T-helper 2 cell treated with Interferon-gamma antibody and Interleukin-4, amounts not matched to agents 5 μg/mL and 100 μg/mL, for 36 hours (primary cell): ENCODE data around the gene ZNRF1.
"Not testable (repeated sequence)": the region's sequence is repeated elsewhere in the genome, so short reads cannot be mapped to it uniquely, and the experiment has no call there.

ENCODE experiments used
- DNase-seq: peaks from one replicate; pipeline ENCODE4 v3.0.0; 2021; ENCODE audit warnings: low spot score
- H3K27ac Mint-ChIP-seq: one replicate; pipeline ENCODE4 v1.8.0; 2021; ENCODE audit warnings: mild to moderate bottlenecking, mixed read lengths
- H3K27me3 Mint-ChIP-seq: one replicate; pipeline ENCODE4 v1.8.0; 2021; ENCODE audit warnings: low read depth, mixed read lengths
- H3K36me3 Mint-ChIP-seq: one replicate; pipeline ENCODE4 v1.8.0; 2021; ENCODE audit warnings: low read depth, mixed read lengths
- H3K4me1 Mint-ChIP-seq: one replicate; pipeline ENCODE4 v1.8.0; 2021; ENCODE audit warnings: low read depth, mixed read lengths
- H3K4me3 Mint-ChIP-seq: one replicate; pipeline ENCODE4 v1.8.0; 2022; ENCODE audit warnings: mild to moderate bottlenecking, moderate library complexity, mixed read lengths
- H3K9me3 Mint-ChIP-seq: one replicate; pipeline ENCODE4 v1.8.0; 2021; ENCODE audit warnings: mixed read lengths

ZNRF1 gene

DNA sequence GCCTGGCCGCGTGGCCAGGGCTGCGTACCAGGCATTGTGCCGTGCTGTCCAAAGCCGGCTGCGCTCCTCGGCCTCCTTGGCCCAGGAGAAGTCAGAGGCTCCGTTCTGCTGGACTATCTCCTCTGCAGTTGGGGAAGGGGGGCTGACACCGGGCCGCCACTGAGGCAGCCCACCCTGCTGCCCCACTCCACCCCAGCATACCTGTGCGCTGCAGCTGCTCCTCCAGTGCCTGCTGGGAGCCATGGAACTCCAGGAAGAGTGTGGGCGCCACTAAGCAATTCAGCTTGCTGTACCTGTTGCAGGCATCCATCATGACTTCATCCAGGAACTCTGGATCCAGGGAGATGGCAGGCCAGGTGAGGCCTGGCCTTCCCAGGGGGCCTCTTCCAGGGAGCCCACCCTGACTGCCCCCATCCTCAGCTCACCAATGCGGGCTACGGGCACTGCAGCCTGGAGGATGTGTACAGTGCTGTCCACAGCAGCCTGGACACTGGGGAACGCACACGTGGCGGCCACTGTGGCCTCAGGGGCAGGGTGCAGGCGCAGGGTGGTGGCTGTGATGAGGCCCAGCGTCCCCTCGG lies 114.8 kb downstream of the ZNRF1 start:
- H3K4me1 Mint-ChIP-seq = peaks cover 30% of the 10 kb centered on the region
- H3K36me3 Mint-ChIP-seq = no peaks in the 10 kb centered on the region
- no peak overlapping the region for H3K4me3 Mint-ChIP-seq
- no peak overlapping the region for H3K27ac Mint-ChIP-seq
- no peaks in the 10 kb centered on the region for H3K27me3 Mint-ChIP-seq
- no peak for DNase-seq
- no peaks in the 10 kb centered on the region for H3K9me3 Mint-ChIP-seq

DNA sequence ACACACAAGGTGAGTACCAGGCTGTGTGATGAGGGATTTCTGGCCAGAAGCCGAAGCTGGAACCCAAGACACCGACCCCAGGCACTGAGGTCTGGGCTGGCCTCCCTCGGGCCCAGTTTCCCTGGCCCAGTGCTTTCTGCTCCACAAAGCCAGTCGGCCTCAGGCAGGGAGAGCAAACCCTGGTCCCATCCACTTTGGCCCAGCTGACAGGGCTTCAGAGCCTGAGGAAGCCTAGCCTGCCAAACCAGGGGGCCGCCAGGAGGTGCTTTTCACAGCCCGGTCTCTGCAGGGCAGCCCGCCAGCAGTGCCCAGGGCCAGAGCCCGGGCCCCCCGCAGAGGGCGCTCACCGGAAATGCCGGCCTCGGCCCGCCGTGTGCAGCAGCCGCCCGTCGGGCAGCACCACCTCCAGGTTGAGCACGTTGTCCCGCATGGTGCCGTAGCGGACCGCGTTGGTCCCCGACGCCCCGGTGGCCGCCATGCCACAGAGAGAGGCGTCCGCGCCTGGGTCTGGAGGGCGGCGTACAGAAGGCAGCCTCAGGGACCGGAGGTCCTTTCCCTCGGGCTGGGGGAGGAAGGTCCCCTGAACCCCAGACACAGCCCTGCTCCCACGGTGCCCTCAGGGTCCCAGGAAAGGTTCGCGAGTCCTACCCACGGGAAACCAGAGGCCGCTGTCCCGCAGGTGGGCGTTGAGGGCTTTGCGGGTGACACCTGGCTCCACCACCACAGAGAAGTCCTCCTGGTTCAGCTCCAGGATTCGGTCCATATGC lies 115.5 kb downstream of the ZNRF1 start:
- peaks cover 3% of the 10 kb centered on the region for H3K27me3 Mint-ChIP-seq
- no peak for DNase-seq
- no peaks in the 10 kb centered on the region for H3K36me3 Mint-ChIP-seq
- H3K27ac Mint-ChIP-seq = no peak overlapping the region
- no peak overlapping the region for H3K4me3 Mint-ChIP-seq
- H3K4me1 Mint-ChIP-seq = peaks cover 23% of the 10 kb centered on the region
- H3K9me3 Mint-ChIP-seq = no peaks in the 10 kb centered on the region

DNA sequence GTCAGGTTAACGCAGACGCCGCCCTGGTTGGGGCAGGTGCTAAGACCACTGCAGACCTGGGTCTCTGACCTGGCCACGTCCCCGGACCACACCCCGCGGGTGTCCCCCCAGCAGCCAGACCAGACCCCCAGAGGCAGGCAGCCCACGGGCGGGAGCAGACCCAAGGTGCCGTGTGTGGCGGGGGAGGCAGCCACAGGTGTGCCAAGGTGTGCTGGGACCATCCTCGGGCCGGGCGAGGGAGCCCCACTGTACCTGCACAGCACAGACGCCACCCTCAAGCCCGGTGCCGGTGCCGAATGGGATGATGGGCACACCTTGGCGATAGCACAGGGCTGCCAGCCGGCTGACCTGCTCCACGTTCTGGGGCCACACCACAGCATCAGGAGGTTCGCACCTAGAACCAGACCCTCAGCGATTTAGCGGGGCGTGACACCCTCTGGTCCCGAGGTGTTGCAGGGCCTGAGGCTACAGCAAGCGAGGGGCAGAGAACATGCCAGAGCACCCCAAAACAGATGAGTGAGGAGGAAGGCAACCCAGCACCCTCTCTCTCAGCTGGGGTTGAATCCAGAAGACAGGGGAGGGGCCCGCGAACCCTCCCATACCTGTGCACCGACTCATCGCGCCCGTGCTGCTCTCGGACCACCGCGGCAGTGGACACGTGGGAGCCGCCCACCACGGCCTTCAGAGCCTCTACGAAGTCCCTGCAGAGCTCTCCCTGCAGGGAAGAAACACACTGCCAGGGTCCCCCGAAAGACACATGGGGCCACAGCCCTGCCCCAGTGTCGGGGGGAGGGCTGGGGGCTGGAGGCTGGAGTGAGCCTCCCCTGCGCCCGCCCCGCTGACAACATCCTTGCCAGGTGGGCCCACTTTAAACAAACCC lies 116.4 kb downstream of the ZNRF1 start:
- H3K36me3 Mint-ChIP-seq = no peaks in the 10 kb centered on the region
- no peak overlapping the region for H3K4me3 Mint-ChIP-seq
- DNase-seq = no peak
- no peak overlapping the region for H3K27ac Mint-ChIP-seq
- peaks cover 2% of the 10 kb centered on the region for H3K9me3 Mint-ChIP-seq
- H3K27me3 Mint-ChIP-seq = peaks cover 3% of the 10 kb centered on the region
- peaks cover 16% of the 10 kb centered on the region for H3K4me1 Mint-ChIP-seq

DNA sequence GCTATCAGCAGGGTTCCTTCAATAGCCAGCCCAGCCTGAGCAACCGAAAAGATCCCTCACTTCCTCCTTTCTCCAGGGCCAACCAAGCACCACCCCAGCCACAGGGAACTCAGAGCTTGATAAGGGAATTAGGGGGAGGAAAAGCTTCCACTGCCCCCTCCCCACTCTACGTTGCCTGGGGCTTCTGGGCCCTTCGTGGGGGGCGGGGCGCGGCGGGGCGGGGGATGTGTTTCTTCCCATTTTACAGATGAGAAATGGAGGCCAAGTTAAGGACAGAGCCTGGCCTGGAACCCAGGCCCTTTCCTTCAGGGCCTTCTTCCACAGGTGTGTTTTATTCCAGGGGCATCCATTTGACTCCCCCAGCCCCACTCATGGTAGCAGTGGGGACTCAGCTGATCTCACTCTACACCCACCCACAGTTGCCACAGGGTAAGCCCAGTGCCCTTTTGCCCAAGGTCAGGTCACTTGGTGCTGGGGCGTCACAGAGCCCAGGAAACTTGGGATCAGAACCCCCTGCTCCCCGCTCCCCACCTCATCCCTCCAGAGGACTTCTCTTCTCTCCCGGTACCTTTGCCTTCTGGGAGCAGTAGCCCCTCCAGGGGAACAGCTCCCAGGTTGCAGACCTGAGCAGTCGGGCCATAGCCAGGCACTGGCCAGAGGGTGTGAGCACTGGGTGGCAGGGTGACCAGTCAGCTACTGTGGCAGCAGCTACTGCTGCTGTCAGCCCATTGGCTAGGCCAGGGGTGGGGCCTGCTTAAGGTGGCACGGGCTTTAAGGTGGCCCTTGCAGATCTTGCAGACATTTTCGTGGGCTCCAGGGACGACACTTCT lies 117.5 kb downstream of the ZNRF1 start, which contains the start of gene LDHD:
LDHD (minus strand) TSS at position 700 of the 830 bp plus-strand sequence; CDS start at position 640, 60 bp downstream.
- Mint-ChIP-seq H3K9me3 (peaks cover 9% of the 10 kb centered on the region), H3K4me3 (peak within 1 kb of the TSS; percentile 43), H3K27ac (no peak within 1 kb of the TSS), H3K36me3 (no peaks in the 10 kb centered on the region), H3K4me1 (peaks cover 5% of the 10 kb centered on the region), H3K27me3 (peaks cover 3% of the 10 kb centered on the region)
- no peak for DNase-seq

DNA sequence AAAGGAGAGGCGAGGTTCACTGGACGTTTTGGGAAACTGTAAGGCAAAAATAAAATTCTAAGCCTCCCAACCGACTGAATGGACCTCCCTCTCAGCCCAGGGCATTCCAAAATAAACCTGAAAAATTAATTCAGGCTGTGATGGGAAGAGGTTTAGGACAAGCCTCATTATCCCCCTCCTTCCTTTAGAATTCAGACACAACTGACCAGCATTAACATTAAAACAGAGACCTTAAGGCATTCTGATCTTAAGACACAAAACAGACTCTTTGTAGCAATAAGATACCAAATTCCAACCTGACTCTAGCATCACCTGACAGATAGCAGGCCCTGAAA lies 118.1 kb downstream of the ZNRF1 start:
- Mint-ChIP-seq H3K4me3 (no peak overlapping the region), H3K27ac (no peak overlapping the region), H3K9me3 (peaks cover 14% of the 10 kb centered on the region), H3K36me3 (no peaks in the 10 kb centered on the region), H3K27me3 (peaks cover 3% of the 10 kb centered on the region), H3K4me1 (peaks cover under 1% of the 10 kb centered on the region)
- no peak for DNase-seq

DNA sequence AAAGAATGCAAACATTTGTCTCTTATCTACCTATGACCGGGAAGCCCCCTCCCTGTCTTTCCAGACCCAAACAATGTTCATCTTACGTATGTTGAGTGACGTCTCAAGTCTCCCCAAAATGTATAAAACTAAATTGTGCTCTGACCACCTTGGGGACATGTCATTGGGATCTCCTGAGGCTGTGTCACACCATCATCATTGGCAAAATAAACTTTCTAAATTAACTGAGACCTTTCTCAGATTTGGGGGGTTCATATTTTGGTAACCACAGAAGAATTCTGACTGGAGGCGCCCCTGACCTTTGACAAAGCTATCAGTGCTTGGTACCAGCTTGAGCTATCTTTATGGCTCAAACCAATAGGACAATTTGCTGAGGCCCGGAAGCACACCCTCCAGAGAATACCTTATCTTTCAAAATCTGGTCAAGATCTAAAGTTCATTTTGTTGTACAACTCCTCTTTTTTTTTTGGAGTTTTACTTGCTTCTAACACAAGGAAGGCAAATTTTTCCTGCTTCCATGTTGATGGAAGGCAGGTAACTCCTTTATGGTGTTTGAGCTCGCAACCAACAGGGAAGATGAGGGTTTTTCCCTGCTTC lies 120.2 kb downstream of the ZNRF1 start:
- Mint-ChIP-seq H3K36me3 (no peaks in the 10 kb centered on the region), H3K4me3 (no peak overlapping the region), H3K27ac (no peak overlapping the region), H3K27me3 (peaks cover 3% of the 10 kb centered on the region), H3K9me3 (peaks cover 22% of the 10 kb centered on the region), H3K4me1 (no peaks in the 10 kb centered on the region)
- no peak for DNase-seq

DNA sequence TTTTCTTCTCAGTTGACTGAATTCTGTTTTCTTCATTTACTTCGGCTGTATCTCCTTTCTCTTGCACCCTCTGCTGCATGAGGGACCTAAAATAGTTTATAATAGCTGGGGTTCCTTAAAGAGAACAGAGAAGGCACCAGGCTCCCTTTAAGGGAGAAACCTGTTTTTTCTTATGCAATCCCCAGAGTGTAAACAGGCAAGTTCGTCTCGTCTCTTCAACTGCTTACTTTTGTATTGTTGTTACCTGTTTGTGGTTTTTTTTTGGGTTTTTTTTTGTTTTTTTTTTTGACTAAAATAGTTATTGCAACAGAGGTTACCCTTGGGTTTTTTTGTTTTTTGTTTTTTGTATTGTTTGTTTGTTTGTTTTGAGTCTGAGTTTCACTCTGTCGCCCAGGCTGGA lies 121.4 kb downstream of the ZNRF1 start:
- Mint-ChIP-seq H3K27ac (no peak overlapping the region), H3K36me3 (no peaks in the 10 kb centered on the region)

DNA sequence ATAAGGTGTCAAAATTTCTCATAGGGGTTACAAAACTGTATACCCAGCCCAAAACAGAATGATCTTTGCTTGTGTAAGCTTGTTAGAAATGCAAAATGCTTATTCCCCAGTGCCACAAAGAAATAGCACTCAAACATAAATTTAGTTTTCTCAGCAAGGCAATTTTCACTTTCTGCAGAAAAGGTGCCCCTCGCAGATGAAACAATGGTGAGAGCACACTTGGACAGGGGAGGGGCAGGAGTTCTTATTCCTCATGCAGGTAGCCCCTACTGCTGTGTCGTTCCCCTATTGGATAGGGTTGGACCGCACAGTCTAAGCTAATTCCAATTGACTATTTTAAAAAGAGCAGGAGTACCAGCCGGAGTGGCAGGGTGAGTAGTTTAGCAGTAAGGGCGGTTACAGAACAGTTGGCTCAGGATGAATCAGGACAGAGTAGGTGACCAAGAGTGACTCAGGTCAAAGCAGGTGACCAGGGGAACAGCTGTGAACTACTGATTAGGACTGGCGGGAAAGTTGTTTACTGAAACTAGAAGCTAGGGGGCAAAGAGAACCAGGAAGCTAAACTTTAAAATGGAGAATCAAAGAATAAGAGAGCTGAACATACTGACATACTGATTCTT lies 123.2 kb downstream of the ZNRF1 start:
- Mint-ChIP-seq H3K27ac (no peak overlapping the region), H3K36me3 (no peaks in the 10 kb centered on the region), H3K9me3 (peaks cover 26% of the 10 kb centered on the region), H3K27me3 (peaks cover 3% of the 10 kb centered on the region), H3K4me3 (no peak overlapping the region), H3K4me1 (no peaks in the 10 kb centered on the region)
- DNase-seq = no peak

More for the DNA sequence above, 121.4 kb downstream of the ZNRF1 start:
- peaks cover 3% of the 10 kb centered on the region for H3K27me3 Mint-ChIP-seq
- no peaks in the 10 kb centered on the region for H3K4me1 Mint-ChIP-seq
- no peak overlapping the region for H3K4me3 Mint-ChIP-seq
- peaks cover 22% of the 10 kb centered on the region for H3K9me3 Mint-ChIP-seq
- DNase-seq = no peak

DNA sequence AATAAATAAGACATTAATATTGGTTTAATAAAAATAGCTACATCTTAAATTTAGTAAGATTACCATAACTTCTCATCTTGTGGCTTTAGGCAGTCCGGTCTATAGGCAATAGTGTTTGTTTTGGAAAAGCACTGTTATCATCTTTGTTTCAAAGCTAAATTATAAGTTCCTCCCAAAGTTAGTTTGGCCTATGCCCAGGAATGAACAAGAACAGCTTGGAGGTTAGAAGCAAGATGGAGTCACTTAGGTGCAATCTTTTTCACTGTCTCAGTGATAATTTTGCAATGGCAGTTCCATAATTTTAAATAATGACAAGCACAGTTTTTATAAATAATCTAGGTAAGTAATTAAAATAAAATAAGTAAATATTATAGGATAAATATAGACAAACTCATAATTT lies 123.8 kb downstream of the ZNRF1 start:
- no peak for DNase-seq
- peaks cover 3% of the 10 kb centered on the region for H3K27me3 Mint-ChIP-seq
- no peaks in the 10 kb centered on the region for H3K36me3 Mint-ChIP-seq
- no peak overlapping the region for H3K4me3 Mint-ChIP-seq
- no peak overlapping the region for H3K27ac Mint-ChIP-seq
- no peaks in the 10 kb centered on the region for H3K4me1 Mint-ChIP-seq
- H3K9me3 Mint-ChIP-seq = peaks cover 31% of the 10 kb centered on the region

DNA sequence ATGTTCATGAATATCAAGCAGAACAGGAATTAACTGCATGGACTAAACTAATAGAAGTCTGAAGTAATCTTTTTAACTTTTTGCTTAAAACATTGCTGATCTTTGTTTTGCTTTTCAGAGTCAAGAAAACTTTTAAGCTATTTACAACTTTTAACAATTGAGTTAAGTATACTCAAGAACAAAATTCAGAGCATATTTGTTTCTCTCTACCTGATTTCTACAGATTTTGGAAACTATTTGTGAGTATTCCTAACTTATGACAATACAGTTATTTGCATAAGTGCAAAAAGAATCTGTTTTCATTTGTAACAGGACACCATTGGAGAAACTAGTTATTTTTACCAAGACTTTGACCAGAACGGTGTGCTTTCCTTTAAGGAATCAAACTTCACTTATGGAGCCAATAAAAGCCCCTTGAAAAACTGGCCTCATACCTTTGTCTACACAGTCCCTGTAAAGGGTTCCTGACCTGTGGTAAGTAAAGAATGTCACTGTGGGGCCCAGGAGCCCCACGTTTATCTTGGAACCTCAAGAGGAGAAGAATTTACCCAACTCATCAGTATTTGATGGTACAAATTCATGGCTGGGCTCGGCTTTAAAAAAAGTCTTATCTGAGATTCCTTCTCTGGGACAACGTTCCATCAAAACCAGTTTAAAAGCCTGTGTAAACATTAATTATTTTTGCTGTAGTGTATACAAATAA lies 129.0 kb downstream of the ZNRF1 start:
- H3K4me1 Mint-ChIP-seq = peaks cover 5% of the 10 kb centered on the region
- no peaks in the 10 kb centered on the region for H3K27me3 Mint-ChIP-seq
- peaks cover 11% of the 10 kb centered on the region for H3K9me3 Mint-ChIP-seq
- no peak overlapping the region for H3K27ac Mint-ChIP-seq
- no peak overlapping the region for H3K4me3 Mint-ChIP-seq
- H3K36me3 Mint-ChIP-seq = no peaks in the 10 kb centered on the region
- no peak for DNase-seq

DNA sequence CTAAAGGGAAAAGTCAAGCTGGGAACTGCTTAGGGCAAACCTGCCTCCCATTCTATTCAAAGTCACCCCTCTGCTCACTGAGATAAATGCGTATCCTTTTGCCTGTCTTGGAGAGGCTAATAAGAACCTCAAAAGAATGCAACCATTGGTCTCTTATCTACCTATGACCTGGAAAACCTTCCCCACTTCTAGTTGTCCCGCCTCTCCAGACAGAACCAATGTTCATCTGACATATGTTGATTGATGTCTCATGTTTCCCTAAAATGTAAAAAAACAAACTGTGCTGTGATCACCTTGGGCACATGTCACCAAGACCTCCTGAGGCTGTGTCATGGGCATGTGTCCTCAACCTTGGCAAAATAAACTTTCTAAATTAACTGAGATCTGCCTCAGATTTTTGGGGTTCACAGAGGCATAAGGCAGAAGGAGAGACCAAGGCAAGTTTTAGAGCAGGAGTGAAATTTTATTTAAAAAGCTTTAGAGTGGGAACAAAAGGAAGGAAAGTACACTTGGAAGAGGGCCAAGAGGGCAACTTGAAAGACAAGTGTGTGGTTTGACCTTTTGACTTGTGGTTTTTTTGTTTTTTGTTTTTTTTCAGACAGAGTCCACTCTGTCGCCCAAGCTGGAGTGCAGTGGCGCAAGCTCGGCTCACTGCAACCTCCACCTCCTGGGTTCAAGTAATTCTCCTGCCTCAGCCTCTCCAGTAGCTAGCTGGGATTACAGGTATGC lies 130.8 kb downstream of the ZNRF1 start:
- H3K27ac Mint-ChIP-seq, H3K4me1 Mint-ChIP-seq, H3K27me3 Mint-ChIP-seq, H3K36me3 Mint-ChIP-seq, DNase-seq, H3K4me3 Mint-ChIP-seq: not testable (repeated sequence)
- H3K9me3 Mint-ChIP-seq = peaks cover 11% of the 10 kb centered on the region

DNA sequence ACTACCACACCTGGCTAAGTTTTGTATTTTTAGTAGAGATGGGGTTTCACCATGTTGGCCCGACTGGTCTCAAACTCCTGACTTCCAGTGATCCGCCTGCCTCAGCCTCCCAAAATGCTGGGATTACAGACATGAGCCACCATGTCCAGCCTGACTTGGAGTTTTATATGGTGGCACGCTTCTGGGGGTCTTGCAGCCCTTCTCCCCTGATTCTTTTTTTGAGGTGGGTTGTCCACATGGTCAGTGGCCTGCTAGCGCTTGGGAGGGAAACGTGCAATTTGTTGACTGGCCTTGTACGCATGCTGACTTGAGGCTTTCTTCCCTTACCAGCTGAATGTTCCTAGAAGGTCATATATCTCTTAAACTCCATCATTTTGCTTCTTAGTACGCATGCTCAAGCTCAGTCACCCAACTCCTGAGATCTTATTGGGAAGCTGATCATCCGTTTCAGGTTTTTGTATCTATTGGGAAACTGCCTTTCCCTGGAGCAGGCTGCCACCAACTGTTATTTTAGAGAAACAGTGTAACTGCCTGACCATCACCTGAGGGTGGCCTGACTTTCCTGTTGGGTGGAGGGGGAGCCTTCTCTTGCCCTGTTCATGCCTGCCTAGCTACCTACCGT lies 131.4 kb downstream of the ZNRF1 start:
- Mint-ChIP-seq H3K4me3 (no peak overlapping the region), H3K36me3 (no peaks in the 10 kb centered on the region), H3K27me3 (no peaks in the 10 kb centered on the region), H3K4me1 (peaks cover 5% of the 10 kb centered on the region), H3K27ac (no peak overlapping the region), H3K9me3 (peaks cover 11% of the 10 kb centered on the region)
- DNase-seq = no peak
